Natural killer cell (primary cell): ENCODE results near the gene KRTAP4-9. TPM values are rescaled to one million over a fixed set of nuclear protein-coding genes. Genes with fewer than 3 reads are reported as not detected.

Experiments
- ATAC-seq, 3 donors: fragments of 150-1000 bp in 2 of 3; fragments of 200-7000 bp in 1 of 3; cut with Tn5 transposase; 1 replicate in 1 of 3; 2 replicates in 2 of 3; pipeline ENCODE4 v1.10.0; 2021; ENCODE audit warnings: mild to moderate bottlenecking in 2 of 3, moderate library complexity in 2 of 3
- DNase-seq, 2 donors: peaks; one replicate each; pipeline versions ENCODE4 v3.0.0 to v3.0.0-alpha.2; 2013 to 2021; ENCODE audit warnings: mixed read lengths in 1 of 2
- H3K27ac ChIP-seq: one replicate; pipeline ENCODE4 v1.5.1; 2013; ENCODE audit warnings: mild to moderate bottlenecking, low read length
- H3K27me3 ChIP-seq: one replicate; pipeline ENCODE4 v1.6.1; 2013; ENCODE audit warnings: low read length; ENCODE audit not compliant: control insufficient read depth, insufficient read depth
- H3K36me3 ChIP-seq: one replicate; pipeline ENCODE4 v1.6.1; 2013; ENCODE audit warnings: low read length; ENCODE audit not compliant: control insufficient read depth, insufficient read depth
- H3K4me1 ChIP-seq: one replicate; pipeline ENCODE4 v1.6.1; 2013; ENCODE audit warnings: low read length; ENCODE audit not compliant: control insufficient read depth, insufficient read depth
- H3K4me3 ChIP-seq: one replicate; pipeline ENCODE4 v1.5.1; 2013; ENCODE audit warnings: low read length
- H3K9me3 ChIP-seq: one replicate; pipeline ENCODE4 v1.6.1; 2013; ENCODE audit warnings: low read length; ENCODE audit not compliant: control insufficient read depth, insufficient read depth
- H3K27ac Mint-ChIP-seq, 2 donors: one replicate each; pipeline ENCODE4 v1.8.0; 2022; ENCODE audit warnings: mild to moderate bottlenecking in 2 of 2, mixed read lengths in 2 of 2, moderate library complexity in 1 of 2
- H3K27me3 Mint-ChIP-seq, 2 donors: one replicate each; pipeline ENCODE4 v1.8.0; 2022; ENCODE audit warnings: low read depth in 2 of 2, mixed read lengths in 2 of 2
- H3K36me3 Mint-ChIP-seq: one replicate; pipeline ENCODE4 v1.8.0; 2022; ENCODE audit warnings: mixed read lengths
- H3K4me1 Mint-ChIP-seq, 2 donors: one replicate each; pipeline ENCODE4 v1.8.0; 2022; ENCODE audit warnings: mixed read lengths in 2 of 2
- H3K4me3 Mint-ChIP-seq: one replicate; pipeline ENCODE4 v1.8.0; 2022; ENCODE audit warnings: mild to moderate bottlenecking, moderate library complexity, mixed read lengths
- H3K9me3 Mint-ChIP-seq, 2 donors: one replicate each; pipeline ENCODE4 v1.8.0; 2022; ENCODE audit warnings: mixed read lengths in 2 of 2
- WGBS: methylation state at CpG from one replicate; pipeline ENCODE4 v1.1.7; 2013; ENCODE audit warnings: missing lambda C conversion rate; ENCODE audit not compliant: insufficient coverage; 5-methylcytosine and 5-hydroxymethylcytosine counted together
- intact Hi-C: fragments of 100-400 bp; cut with micrococcal nuclease; formaldehyde crosslinking; loops from one replicate; pipeline ENCODE4 v1.14.2; 2022
- total RNA-seq, 4 donors: library from RNA; stranded (reverse); fragments of 120-200 nt in 1 of 4; gene quantifications; one replicate each; pipeline versions ENCODE4 v1.2.3 to v1.2.4, GENCODE V29; 2013 to 2022
- TF ChIP-seq, protein P1 (sequence below): fragments of 200-600 bp; IDR thresholded peaks from one replicate; pipeline ENCODE4 v1.8.0; 2022; ENCODE audit warnings: antibody characterized with exemption

Gene KRTAP4-9
- total RNA-seq, 3 donors from 2014 or later (not counting 1 experiment from before 2014, with no cell fraction given): not detected

DNA sequence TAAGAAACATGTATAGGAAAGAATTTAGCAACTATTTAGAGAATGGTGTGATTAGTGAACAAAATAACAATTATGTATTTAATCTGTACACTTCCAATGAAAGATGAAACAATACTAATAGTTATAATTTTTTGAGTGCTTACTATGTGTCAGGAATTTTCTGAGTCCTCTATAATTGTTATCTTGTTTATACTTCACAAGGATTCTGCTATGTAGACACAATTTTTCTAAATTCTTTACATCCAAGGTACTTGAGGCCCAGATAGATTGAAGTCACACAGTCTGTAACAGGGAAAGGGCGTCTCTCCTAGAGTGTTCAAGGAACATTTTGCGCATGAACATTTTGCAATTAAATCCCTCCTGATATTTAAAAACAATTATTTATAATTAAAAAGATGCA, 19.9 kb downstream of the KRTAP4-9 start:
- H3K36me3 ChIP-seq: no peaks in the 10 kb centered on the region
- Mint-ChIP-seq H3K36me3 (no peaks in the 10 kb centered on the region), H3K27ac (no peak overlapping the region), H3K4me1 (peaks cover 7 to 11% of the 10 kb centered on the region in 2 donors), H3K4me3 (no peak overlapping the region), H3K27me3 (peaks cover 24 to 41% of the 10 kb centered on the region in 2 donors), H3K9me3 (no peaks in the 10 kb centered on the region)
- H3K9me3 ChIP-seq: no peaks in the 10 kb centered on the region
- ATAC-seq (no peak), DNase-seq (no peak)
- no CpG with 5 or more reads among the region's 2 CpGs for WGBS
- intact Hi-C loops: no loop called here
- TF ChIP-seq, protein P1, sequence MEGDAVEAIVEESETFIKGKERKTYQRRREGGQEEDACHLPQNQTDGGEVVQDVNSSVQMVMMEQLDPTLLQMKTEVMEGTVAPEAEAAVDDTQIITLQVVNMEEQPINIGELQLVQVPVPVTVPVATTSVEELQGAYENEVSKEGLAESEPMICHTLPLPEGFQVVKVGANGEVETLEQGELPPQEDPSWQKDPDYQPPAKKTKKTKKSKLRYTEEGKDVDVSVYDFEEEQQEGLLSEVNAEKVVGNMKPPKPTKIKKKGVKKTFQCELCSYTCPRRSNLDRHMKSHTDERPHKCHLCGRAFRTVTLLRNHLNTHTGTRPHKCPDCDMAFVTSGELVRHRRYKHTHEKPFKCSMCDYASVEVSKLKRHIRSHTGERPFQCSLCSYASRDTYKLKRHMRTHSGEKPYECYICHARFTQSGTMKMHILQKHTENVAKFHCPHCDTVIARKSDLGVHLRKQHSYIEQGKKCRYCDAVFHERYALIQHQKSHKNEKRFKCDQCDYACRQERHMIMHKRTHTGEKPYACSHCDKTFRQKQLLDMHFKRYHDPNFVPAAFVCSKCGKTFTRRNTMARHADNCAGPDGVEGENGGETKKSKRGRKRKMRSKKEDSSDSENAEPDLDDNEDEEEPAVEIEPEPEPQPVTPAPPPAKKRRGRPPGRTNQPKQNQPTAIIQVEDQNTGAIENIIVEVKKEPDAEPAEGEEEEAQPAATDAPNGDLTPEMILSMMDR: no peak
- peaks cover 6% of the 10 kb centered on the region for H3K27me3 ChIP-seq
- H3K27ac ChIP-seq: no peak overlapping the region
- H3K4me3 ChIP-seq: no peak overlapping the region
- H3K4me1 ChIP-seq: peaks cover 18% of the 10 kb centered on the region

DNA sequence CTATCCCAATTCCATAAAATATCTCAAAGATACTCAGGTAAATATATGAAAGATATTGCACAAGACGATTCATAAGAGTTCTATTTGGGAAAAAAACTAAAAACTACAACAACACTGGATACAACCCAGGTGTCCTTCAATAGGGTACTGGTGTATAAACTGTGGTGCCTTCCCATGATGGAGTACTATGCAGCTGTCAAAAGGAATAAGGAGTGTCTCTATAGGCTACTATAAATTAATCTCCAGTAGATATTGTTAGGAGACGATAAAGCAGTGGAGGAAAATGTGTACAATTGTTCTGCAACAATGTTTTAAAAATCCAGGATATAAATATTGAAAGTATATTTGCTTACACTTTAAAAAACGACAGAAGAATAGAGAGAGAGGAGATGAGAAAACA, 21.2 kb downstream of the KRTAP4-9 start:
- DNase-seq (no peak), ATAC-seq (no peak)
- H3K9me3 Mint-ChIP-seq: no peaks in the 10 kb centered on the region
- no peaks in the 10 kb centered on the region for H3K36me3 ChIP-seq
- no peaks in the 10 kb centered on the region for H3K9me3 ChIP-seq
- H3K27me3 Mint-ChIP-seq: peaks cover 21 to 34% of the 10 kb centered on the region in 2 donors
- H3K27ac Mint-ChIP-seq: no peak overlapping the region
- no peak overlapping the region for H3K4me3 ChIP-seq
- H3K27me3 ChIP-seq: peaks cover 6% of the 10 kb centered on the region
- peaks cover 15% of the 10 kb centered on the region for H3K4me1 ChIP-seq
- TF ChIP-seq, protein P1: no peak
- no peak overlapping the region for H3K27ac ChIP-seq
- intact Hi-C loops: no loop called here
- no peak overlapping the region for H3K4me3 Mint-ChIP-seq
- peaks cover 0 to 5% of the 10 kb centered on the region in 2 donors for H3K4me1 Mint-ChIP-seq
- H3K36me3 Mint-ChIP-seq: no peaks in the 10 kb centered on the region
- no CpG with 5 or more reads among the region's 3 CpGs for WGBS

DNA sequence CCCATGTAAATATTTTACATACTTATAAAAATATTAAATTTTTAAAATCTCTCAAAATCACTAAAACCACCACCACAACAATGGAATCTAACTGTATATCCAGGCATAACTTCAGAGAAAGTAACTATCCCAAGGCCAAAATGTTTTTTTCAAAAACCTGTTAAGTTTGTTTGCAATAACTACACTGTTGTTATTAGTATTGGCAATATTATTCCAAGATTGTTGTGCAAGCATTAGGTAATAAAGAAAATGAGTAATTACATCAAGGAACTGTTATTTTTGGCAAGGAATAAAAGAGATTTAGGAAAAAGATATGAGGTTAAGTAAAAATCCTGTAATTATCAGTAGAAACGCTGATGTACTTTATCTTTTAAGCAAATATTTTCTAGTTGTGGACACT, 22.2 kb downstream of the KRTAP4-9 start:
- ATAC-seq (no peak), DNase-seq (no peak)
- H3K4me3 Mint-ChIP-seq: no peak overlapping the region
- WGBS: no CpG with 5 or more reads among the region's 1 CpG
- no peaks in the 10 kb centered on the region for H3K36me3 Mint-ChIP-seq
- H3K4me1 Mint-ChIP-seq: peaks cover 0 to 5% of the 10 kb centered on the region in 2 donors
- Histone ChIP-seq H3K4me3 (no peak overlapping the region), H3K36me3 (no peaks in the 10 kb centered on the region), H3K27me3 (peaks cover 6% of the 10 kb centered on the region), H3K27ac (no peak overlapping the region), H3K9me3 (no peaks in the 10 kb centered on the region), H3K4me1 (peaks cover 15% of the 10 kb centered on the region)
- TF ChIP-seq, protein P1: no peak
- H3K27me3 Mint-ChIP-seq: peaks cover 19 to 40% of the 10 kb centered on the region in 2 donors
- H3K9me3 Mint-ChIP-seq: no peaks in the 10 kb centered on the region
- no peak overlapping the region for H3K27ac Mint-ChIP-seq
- intact Hi-C loops: no loop called here

DNA sequence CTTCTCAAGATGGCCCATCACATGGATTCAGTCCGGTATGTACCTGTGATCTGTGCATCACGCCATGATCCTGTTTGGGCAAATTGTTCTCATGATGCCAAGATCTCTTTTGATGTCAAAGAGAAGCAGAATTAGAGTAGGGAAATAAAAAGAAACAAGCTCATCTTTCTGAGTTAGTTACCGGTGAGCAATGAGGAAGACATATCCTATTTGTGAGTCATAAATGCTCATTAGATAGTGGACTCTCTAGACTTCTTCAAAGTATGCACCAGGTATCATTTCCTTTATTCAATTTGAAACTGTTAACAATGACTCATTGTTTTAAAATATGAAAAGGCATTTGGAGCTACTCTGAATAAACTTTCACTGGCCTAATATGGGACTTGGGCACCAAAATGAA, 26.8 kb downstream of the KRTAP4-9 start:
- no peaks in the 10 kb centered on the region for H3K4me1 ChIP-seq
- H3K36me3 ChIP-seq: no peaks in the 10 kb centered on the region
- intact Hi-C loops: loop anchor here (5.0 kb wide), 1 partner anchor 40 kb away; no protein-coding TSS in a partner anchor
- no peak overlapping the region for H3K4me3 Mint-ChIP-seq
- TF ChIP-seq, protein P1: no peak
- WGBS: 79% methylated on average over 3 of the region's 3 CpGs
- ATAC-seq (no peak), DNase-seq (no peak)
- no peak overlapping the region for H3K4me3 ChIP-seq
- H3K27ac ChIP-seq: no peak overlapping the region
- H3K4me1 Mint-ChIP-seq: no peaks in the 10 kb centered on the region
- no peaks in the 10 kb centered on the region for H3K27me3 ChIP-seq
- H3K27ac Mint-ChIP-seq: no peak overlapping the region
- H3K27me3 Mint-ChIP-seq: peaks cover 11% of the 10 kb centered on the region in 2 donors
- H3K36me3 Mint-ChIP-seq: no peaks in the 10 kb centered on the region
- no peaks in the 10 kb centered on the region for H3K9me3 ChIP-seq
- H3K9me3 Mint-ChIP-seq: no peaks in the 10 kb centered on the region
